K562 (cell line): ENCODE results near the gene THAP4. TPM values are rescaled to one million over a fixed set of nuclear protein-coding genes. Genes with fewer than 3 reads are reported as not detected.

ENCODE experiments used
- ATAC-seq: fragments of 200-7000 bp; cut with Tn5 transposase; 3 replicates; pipeline ENCODE4 v1.9.1; 2020; ENCODE audit warnings: moderate library complexity
- BruUV-seq: library from RNA; stranded (reverse); fragments of 400-500 nt; replicated peaks from 2 replicates; lab custom pipeline; 2021; lab: Mats Ljungman, UMichigan
- CTCF ChIA-PET: fragments of 300-600 bp; formaldehyde crosslinking; extraction: SDS; loops from one replicate; lab custom pipeline; 2021; ENCODE audit warnings: low intra/inter-chr PET ratio; lab: Yijun Ruan, JAX
- POLR2A ChIA-PET: fragments of 300-600, 350-650 bp; sonication (Branson Sonifier 250); formaldehyde crosslinking; extraction: SDS; loops from one replicate; lab custom pipeline; 2021; ENCODE audit warnings: antibody characterized with exemption, inconsistent platforms; lab: Yijun Ruan, JAX
- DNase-seq, 4 experiments: peaks; one replicate each; pipeline versions ENCODE4 v3.0.0 to v3.0.0-alpha.2; 2011 to 2018; ENCODE audit warnings: low spot score in 3 of 4, mixed read lengths in 3 of 4; ENCODE audit errors: extremely low read depth in 1 of 4
- FAIRE-seq: peaks from 2 replicates; lab custom pipeline; 2011; peaks lifted over from hg19 to GRCh38; lab: Jason Lieb, UNC
- H2AFZ ChIP-seq: 2 replicates; pipeline ENCODE4 v1.6.0; 2011; ENCODE audit warnings: low read depth, low read length, control low read depth, inconsistent platforms
- H3K27ac ChIP-seq: fragments of 200-600 bp; 3 replicates; pipeline ENCODE4 v1.8.0; 2011; ENCODE audit warnings: low read depth, mild to moderate bottlenecking, control low read depth, inconsistent platforms, low read length, moderate library complexity, mixed read lengths; ENCODE audit errors: extremely low read depth
- H3K27me3 ChIP-seq, 2 experiments: fragments of 300-600 bp in 1 of 2; 2 replicates in 1 of 2; 3 replicates in 1 of 2; pipeline versions ENCODE4 v1.6.0 to v1.8.0; 2011; ENCODE audit warnings: inconsistent platforms in 2 of 2, low read length in 2 of 2, mild to moderate bottlenecking in 1 of 2, mixed read lengths in 1 of 2, moderate library complexity in 1 of 2; ENCODE audit not compliant: control insufficient read depth in 2 of 2, insufficient read depth in 2 of 2
- H3K36me3 ChIP-seq: fragments of 300-600 bp; 3 replicates; pipeline ENCODE4 v1.8.0; 2011; ENCODE audit warnings: mild to moderate bottlenecking, low read length, inconsistent platforms; ENCODE audit not compliant: control insufficient read depth, insufficient read depth
- H3K4me1 ChIP-seq, 2 experiments: fragments of 200-600 bp in 1 of 2; replicated peaks in 1 of 2; 2 replicates in 1 of 2; 3 replicates in 1 of 2; pipeline versions ENCODE4 v1.5.1 to v1.8.0; 2011; ENCODE audit warnings: inconsistent platforms in 2 of 2, low read length in 2 of 2, mild to moderate bottlenecking in 1 of 2, mixed read lengths in 1 of 2, moderate library complexity in 1 of 2; ENCODE audit not compliant: control insufficient read depth in 2 of 2, insufficient read depth in 2 of 2
- H3K4me2 ChIP-seq: 2 replicates; pipeline ENCODE4 v1.6.1; 2011; ENCODE audit warnings: low read length, control low read depth, inconsistent platforms, mixed read lengths; ENCODE audit not compliant: insufficient read depth
- H3K4me3 ChIP-seq: fragments of 200-600 bp; sonication (generic), shearing (Covaris generic); 2 replicates; pipeline ENCODE4 v1.5.1; 2016; ENCODE audit warnings: control low read depth, inconsistent platforms
- H3K79me2 ChIP-seq: fragments of 200-600 bp; 3 replicates; pipeline ENCODE4 v1.8.0; 2011; ENCODE audit warnings: low read length, inconsistent platforms; ENCODE audit not compliant: control insufficient read depth, insufficient read depth
- H3K9ac ChIP-seq, 2 experiments: 2 replicates each; pipeline versions ENCODE4 v1.6.0 to v1.6.1; 2011; ENCODE audit warnings: low read depth in 2 of 2, low read length in 2 of 2, control low read depth in 1 of 2, inconsistent platforms in 1 of 2, mild to moderate bottlenecking in 1 of 2, mixed read lengths in 1 of 2; ENCODE audit not compliant: insufficient read depth in 1 of 2
- H3K9me1 ChIP-seq: one replicate; pipeline ENCODE4 v1.6.0; 2011; ENCODE audit warnings: inconsistent platforms, mild to moderate bottlenecking, low read length, moderate library complexity; ENCODE audit not compliant: control insufficient read depth, insufficient read depth
- H3K9me3 ChIP-seq: replicated peaks from 2 replicates; pipeline ENCODE4 v1.5.1; 2011; ENCODE audit warnings: low read depth, low read length, inconsistent platforms; ENCODE audit not compliant: control insufficient read depth, insufficient read depth
- H4K20me1 ChIP-seq: replicated peaks from 2 replicates; pipeline ENCODE4 v1.6.1; 2011; ENCODE audit warnings: low read length, inconsistent platforms, mixed read lengths; ENCODE audit not compliant: control insufficient read depth, insufficient read depth
- ASH1L ChIP-seq: fragments of 450-650 bp; IDR thresholded peaks from 2 replicates; pipeline ENCODE4 v1.6.1; 2018; ENCODE audit warnings: borderline replicate concordance, mild to moderate bottlenecking, low read depth; ENCODE audit not compliant: partially characterized antibody
- CHD2 ChIP-seq: IDR thresholded peaks from 2 replicates; pipeline ENCODE4 v1.6.1; 2011; ENCODE audit warnings: low read depth, low read length
- EP300 ChIP-seq: IDR thresholded peaks from 2 replicates; pipeline ENCODE4 v1.6.1; 2012; ENCODE audit warnings: low read length, improper control_type of control experiment
- FUS ChIP-seq: fragments of 200-400 bp; formaldehyde crosslinking; optimal IDR thresholded peaks from 2 replicates; pipeline ENCODE3; 2017; ENCODE audit warnings: low read depth, low read length
- GABPB1 ChIP-seq: sonication (generic); formaldehyde crosslinking; IDR thresholded peaks from 2 replicates; pipeline ENCODE4 v1.8.0; 2022; ENCODE audit warnings: mild to moderate bottlenecking, missing genetic modification reagents
- HDGF ChIP-seq: fragments of 450-650 bp; IDR thresholded peaks from 2 replicates; pipeline ENCODE4 v1.6.1; 2016
- L3MBTL2 ChIP-seq: fragments of 450-650 bp; IDR thresholded peaks from 2 replicates; pipeline ENCODE4 v1.6.1; 2016; ENCODE audit warnings: mild to moderate bottlenecking, moderate library complexity
- MAFG ChIP-seq: fragments of 450-650 bp; conservative IDR thresholded peaks from 2 replicates; pipeline ENCODE4 v1.6.1; 2016; ENCODE audit warnings: missing genetic modification characterization, missing compliant biosample characterization
- NBN ChIP-seq: fragments of 450-650 bp; IDR thresholded peaks from 2 replicates; pipeline ENCODE4 v1.6.1; 2016; ENCODE audit warnings: low read depth, mild to moderate bottlenecking
- PHF21A ChIP-seq: fragments of 450-650 bp; IDR thresholded peaks from 2 replicates; pipeline ENCODE4 v1.6.1; 2017; ENCODE audit warnings: low read depth, borderline replicate concordance
- PKNOX1 ChIP-seq: fragments of 450-650 bp; IDR thresholded peaks from 2 replicates; pipeline ENCODE4 v1.6.1; 2016
- POLR2B ChIP-seq: fragments of 450-650 bp; IDR thresholded peaks from 2 replicates; pipeline ENCODE4 v1.6.1; 2018; ENCODE audit warnings: low read depth; ENCODE audit not compliant: partially characterized antibody
- RBM15 ChIP-seq: fragments of 200-400 bp; formaldehyde crosslinking; IDR thresholded peaks from 2 replicates; pipeline ENCODE4 v1.6.1; 2018; ENCODE audit warnings: mild to moderate bottlenecking, low read length, moderate library complexity; ENCODE audit not compliant: insufficient read depth
- RFX7 ChIP-seq: fragments of 250-450 bp; sonication (Bioruptor Pico); IDR thresholded peaks from 2 replicates; pipeline ENCODE4 v1.5.1; 2021; ENCODE audit warnings: mild to moderate bottlenecking
- SNRNP70 ChIP-seq: fragments of 200-400 bp; formaldehyde crosslinking; optimal IDR thresholded peaks from 2 replicates; pipeline ENCODE3; 2017; ENCODE audit warnings: low read depth, low read length
- XRCC3 ChIP-seq: fragments of 450-650 bp; IDR thresholded peaks from 2 replicates; pipeline ENCODE4 v1.6.1; 2017; ENCODE audit warnings: mild to moderate bottlenecking, moderate library complexity
- ZNF224 ChIP-seq: sonication (generic); formaldehyde crosslinking; IDR thresholded peaks from 2 replicates; pipeline ENCODE4 v1.8.0; 2022; ENCODE audit warnings: mild to moderate bottlenecking, missing genetic modification reagents
- ZNF57 ChIP-seq: fragments of 450-650 bp; formaldehyde crosslinking; IDR thresholded peaks from 2 replicates; pipeline ENCODE4 v1.4.0; 2020; ENCODE audit warnings: mild to moderate bottlenecking, moderate library complexity
- ZNF584 ChIP-seq: fragments of 200-800 bp; sonication (Bioruptor generic); IDR thresholded peaks from 2 replicates; pipeline ENCODE4 v1.6.1; 2016; ENCODE audit warnings: low read depth, mild to moderate bottlenecking, missing genetic modification characterization, missing compliant biosample characterization
- WGBS: fragments of 100-300 bp; shearing (Covaris generic); methylation state at CpG from one replicate; pipeline ENCODE4 v1.1.6; 2016; ENCODE audit warnings: low coverage, mixed read lengths; ENCODE audit not compliant: insufficient coverage; ENCODE audit errors: missing lambda C conversion rate; 5-methylcytosine and 5-hydroxymethylcytosine counted together
- in situ Hi-C: fragments of 300-500 bp; cut with MboI; formaldehyde crosslinking; loops from 4 replicates; pipeline ENCODE4 v1.15.0; 2018; ENCODE audit warnings: inconsistent platforms, mixed read lengths
- intact Hi-C: fragments of 100-400 bp; cut with micrococcal nuclease; formaldehyde crosslinking; loops from 2 replicates; pipeline ENCODE4 v1.14.2; 2022
- polyA plus RNA-seq, 8 experiments: library from polyadenylated mRNA; depleted of rRNA in 4 of 8; stranded (reverse) in 5 of 8; unstranded in 3 of 8; fragments of >200 nt; fragmentation: Nextera tagmentation in 2 of 8; fragmentation: Illumina TruSeq in 1 of 8; extraction: Ambion mirVana in 2 of 8; extraction: Trizol in 1 of 8; gene quantifications; 2 replicates each; pipeline versions ENCODE4 v1.2.1 to v1.2.3, GENCODE V29; 2011 to 2014; ENCODE audit warnings: inconsistent platforms in 1 of 8, missing spikeins in 1 of 8
- total RNA-seq, 7 experiments: library from RNA; depleted of rRNA in 6 of 7; stranded (reverse); fragments of >200 nt in 6 of 7; fragmentation: Illumina TruSeq in 2 of 7; extraction: Trizol in 2 of 7; gene quantifications; 2 replicates each; pipeline versions ENCODE4 v1.2.1 to v1.2.3, GENCODE V29; 2011 to 2021; ENCODE audit warnings: low replicate concordance in 1 of 7
- TF ChIP-seq, protein P1 (sequence below): IDR thresholded peaks from 2 replicates; pipeline ENCODE4 v1.6.1; 2011; ENCODE audit not compliant: insufficient read length; ENCODE audit errors: extremely low read depth

The THAP4 gene
- total and polyA plus RNA-seq, 9 of the 15 experiments (the other 6 are each of a cell fraction or from before 2014, with no cell fraction given), result 8.6 to 60.9 (median 43.9) TPM

DNA sequence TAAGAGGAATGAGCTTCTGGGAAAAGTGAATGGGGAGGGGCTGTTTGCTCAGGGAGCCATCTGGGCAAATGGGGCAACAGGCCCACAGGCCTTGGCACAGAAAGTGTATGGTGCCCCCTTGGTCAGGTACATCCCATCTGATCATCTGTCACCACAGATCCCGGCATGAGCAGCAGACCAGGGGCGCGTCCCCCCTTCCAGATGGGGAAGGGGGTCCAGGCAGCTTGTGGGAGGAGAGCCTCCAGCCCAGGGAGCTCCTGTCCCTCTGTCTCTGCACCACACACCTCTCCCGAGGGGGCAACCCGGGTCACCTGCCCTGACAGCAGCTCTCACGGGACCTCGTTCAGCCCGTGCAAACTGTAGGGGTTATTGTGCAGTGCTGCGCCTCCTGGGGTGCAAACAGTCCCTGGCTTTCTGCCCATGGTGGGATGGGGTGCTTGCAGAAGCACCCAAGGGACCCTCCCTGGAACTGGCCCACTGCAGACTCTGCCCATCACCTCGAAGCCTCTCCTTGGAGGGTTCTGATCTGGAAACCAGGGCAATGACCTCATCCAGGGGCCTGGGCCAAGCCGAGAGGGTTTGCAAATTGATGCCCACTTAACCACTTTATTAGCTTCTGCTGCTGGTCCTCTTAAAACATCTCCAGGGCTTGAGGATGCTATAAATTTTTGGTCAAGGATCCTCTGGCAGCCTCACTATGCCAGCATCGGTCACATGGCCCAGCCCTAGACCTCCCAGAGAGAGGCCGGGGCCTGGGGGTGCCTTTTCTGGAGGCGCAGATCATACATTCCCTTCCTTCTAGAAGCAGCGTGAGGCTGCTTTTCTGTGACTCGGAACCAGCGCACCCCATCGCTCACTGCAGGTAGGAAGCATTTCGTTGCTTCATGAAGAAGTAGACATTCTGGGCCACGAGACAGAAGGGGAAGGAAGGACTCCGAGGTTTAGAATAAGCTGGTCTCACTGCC, 86.1 kb downstream of the THAP4 start:
- ChIA-PET CTCF (no interaction called here), POLR2A (interaction anchor here (0.6 to 1.8 kb wide), 5 partner anchors 9 to 29 kb away, joined by 3 to 6 read pairs (median 4); no protein-coding TSS in a partner anchor)
- ATAC-seq, result no peak
- Histone ChIP-seq H3K9me3 (no peaks in the 10 kb centered on the region), H3K9ac (0 out of 4 replicates have a peak overlapping the region, but pooled peaks of 1 of the 2 experiments have one; percentile 45), H3K9me1 (no peaks in the 10 kb centered on the region), H3K4me3 (no peak overlapping the region), H3K4me1 (peaks cover 12 to 38% of the 10 kb centered on the region in 2 experiments; a peak in 4 of 5 replicates), H2AFZ (no peak overlapping the region), H3K27ac (no peak overlapping the region), H3K27me3 (peaks cover 0 to 19% of the 10 kb centered on the region in 2 experiments; a peak in 2 of 5 replicates), H3K79me2 (no peaks in the 10 kb centered on the region), H3K4me2 (no peak overlapping the region), H3K36me3 (no peaks in the 10 kb centered on the region), H4K20me1 (no peaks in the 10 kb centered on the region)
- whole genome bisulfite sequencing, result 35% methylated on average over 5 of the region's 21 CpGs
- DNase-seq, result no peak
- TF ChIP-seq CHD2 (no peak), MAFG (tag) (no peak), L3MBTL2 (no peak), XRCC3 (no peak), FUS (no peak), RBM15 (no peak), HDGF (no peak), SNRNP70 (no peak), ASH1L (no peak), ZNF584 (no peak), ZNF224 (no peak), PHF21A (no peak), ZNF57 (CRISPR knock-in tag) (no peak), POLR2B (no peak), GABPB1 (CRISPR knock-in tag) (no peak), PKNOX1 (no peak), NBN (no peak), RFX7 (no peak), EP300 (no peak)
- TF ChIP-seq, protein P1, sequence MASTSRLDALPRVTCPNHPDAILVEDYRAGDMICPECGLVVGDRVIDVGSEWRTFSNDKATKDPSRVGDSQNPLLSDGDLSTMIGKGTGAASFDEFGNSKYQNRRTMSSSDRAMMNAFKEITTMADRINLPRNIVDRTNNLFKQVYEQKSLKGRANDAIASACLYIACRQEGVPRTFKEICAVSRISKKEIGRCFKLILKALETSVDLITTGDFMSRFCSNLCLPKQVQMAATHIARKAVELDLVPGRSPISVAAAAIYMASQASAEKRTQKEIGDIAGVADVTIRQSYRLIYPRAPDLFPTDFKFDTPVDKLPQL, result no peak
- in situ Hi-C loops (no loop called here), intact Hi-C loops (no loop called here)
- FAIRE-seq, result no peak
- no TSS peak for BruUV-seq
